ENCODE measurements around the gene CSNK1G3. TPM values are rescaled to one million over a fixed set of nuclear protein-coding genes. Genes with fewer than 3 reads are reported as not detected.

The CSNK1G3 gene
- total and polyA plus RNA-seq, 8 donors: 12.9 to 151 (median 20.3) TPM

DNA sequence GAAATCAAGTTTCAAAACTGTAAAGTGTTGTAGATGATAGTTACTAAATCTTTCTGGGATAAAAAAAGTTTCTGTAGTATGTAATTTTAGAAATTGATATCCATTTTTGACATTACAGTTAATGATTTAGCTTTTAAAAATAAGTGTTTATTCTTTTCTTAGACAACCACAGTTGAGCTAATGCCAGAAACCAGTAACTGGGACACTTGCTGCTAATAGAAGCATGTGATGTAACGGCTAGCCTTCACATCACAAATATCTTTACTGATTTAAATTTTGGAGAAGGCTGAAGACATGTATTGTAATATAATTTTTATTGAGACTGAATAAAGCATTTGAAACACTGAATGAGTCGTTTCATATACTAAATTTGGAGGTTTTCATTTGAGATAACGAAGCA, 18.8 kb downstream of the CSNK1G3 start:
- H3K4me3 ChIP-seq: no peak overlapping the region
- H3K27me3 ChIP-seq: no peaks in the 10 kb centered on the region
- no peak overlapping the region for H3K27ac ChIP-seq
- intact Hi-C loops (cut with DNase I; ENCODE audit: low total_unique reads): no loop called here
- DNase-seq: no peak
- H3K9me3 ChIP-seq: no peaks in the 10 kb centered on the region
- TF ChIP-seq POLR2A (IDR thresholded peaks at IDR 0.05) (no peak), POLR2AphosphoS5 (IDR thresholded peaks at IDR 0.05) (no peak), EP300 (IDR thresholded peaks at IDR 0.05) (no peak), CTCF (IDR thresholded peaks at IDR 0.05) (no peak)
- peaks cover 0 to 32% (median 16%) of the 10 kb centered on the region in 4 donors for H3K4me1 ChIP-seq
- WGBS, 5 donors: 72 to 87% (median 84%) methylated on average over 3 of the region's 3 CpGs
- no peaks in the 10 kb centered on the region for H3K36me3 ChIP-seq

GRCh38 chr5:123535648-123536047, 23.7 kb downstream of the CSNK1G3 start:
- no peak for TF ChIP-seq EP300 (IDR thresholded peaks at IDR 0.05)
- TF ChIP-seq POLR2A (IDR thresholded peaks at IDR 0.05): no peak
- TF ChIP-seq POLR2AphosphoS5 (IDR thresholded peaks at IDR 0.05): no peak
- no peak for TF ChIP-seq CTCF (IDR thresholded peaks at IDR 0.05)
- Histone ChIP-seq H3K4me3 (no peak overlapping the region), H3K9me3 (no peaks in the 10 kb centered on the region), H3K4me1 (peaks cover 0 to 27% (median 4%) of the 10 kb centered on the region in 4 donors), H3K36me3 (no peaks in the 10 kb centered on the region), H3K27me3 (no peaks in the 10 kb centered on the region), H3K27ac (no peak overlapping the region)
- WGBS, 5 donors: 80 to 93% (median 89%) methylated on average over 1 of the region's 1 CpG
- intact Hi-C loops (cut with DNase I; ENCODE audit: low total_unique reads): no loop called here
- DNase-seq: no peak

GRCh38 chr5:123537256-123537655, 25.3 kb downstream of the CSNK1G3 start:
- Histone ChIP-seq H3K4me3 (no peak overlapping the region), H3K27ac (no peak overlapping the region), H3K36me3 (no peaks in the 10 kb centered on the region), H3K9me3 (no peaks in the 10 kb centered on the region), H3K27me3 (no peaks in the 10 kb centered on the region), H3K4me1 (peaks cover 0 to 21% (median 2%) of the 10 kb centered on the region in 4 donors)
- DNase-seq: no peak
- WGBS, 5 donors: 95 to 100% (median 98%) methylated on average over 2 of the region's 2 CpGs
- TF ChIP-seq POLR2AphosphoS5 (IDR thresholded peaks at IDR 0.05): no peak
- no peak for TF ChIP-seq POLR2A (IDR thresholded peaks at IDR 0.05)
- no peak for TF ChIP-seq EP300 (IDR thresholded peaks at IDR 0.05)
- intact Hi-C loops (cut with DNase I; ENCODE audit: low total_unique reads): no loop called here

GRCh38 chr5:123537845-123538244, 25.9 kb downstream of the CSNK1G3 start:
- no peaks in the 10 kb centered on the region for H3K27me3 ChIP-seq
- WGBS, 5 donors: 75 to 85% (median 81%) methylated on average over 2 of the region's 2 CpGs
- no peak overlapping the region for H3K27ac ChIP-seq
- TF ChIP-seq POLR2A (IDR thresholded peaks at IDR 0.05) (no peak), POLR2AphosphoS5 (IDR thresholded peaks at IDR 0.05) (no peak), EP300 (IDR thresholded peaks at IDR 0.05) (no peak), CTCF (IDR thresholded peaks at IDR 0.05) (no peak)
- intact Hi-C loops (cut with DNase I; ENCODE audit: low total_unique reads): no loop called here
- peaks cover 0 to 26% (median 2%) of the 10 kb centered on the region in 4 donors for H3K4me1 ChIP-seq
- H3K36me3 ChIP-seq: no peaks in the 10 kb centered on the region
- no peaks in the 10 kb centered on the region for H3K9me3 ChIP-seq
- no peak overlapping the region for H3K4me3 ChIP-seq
- DNase-seq: no peak

DNA sequence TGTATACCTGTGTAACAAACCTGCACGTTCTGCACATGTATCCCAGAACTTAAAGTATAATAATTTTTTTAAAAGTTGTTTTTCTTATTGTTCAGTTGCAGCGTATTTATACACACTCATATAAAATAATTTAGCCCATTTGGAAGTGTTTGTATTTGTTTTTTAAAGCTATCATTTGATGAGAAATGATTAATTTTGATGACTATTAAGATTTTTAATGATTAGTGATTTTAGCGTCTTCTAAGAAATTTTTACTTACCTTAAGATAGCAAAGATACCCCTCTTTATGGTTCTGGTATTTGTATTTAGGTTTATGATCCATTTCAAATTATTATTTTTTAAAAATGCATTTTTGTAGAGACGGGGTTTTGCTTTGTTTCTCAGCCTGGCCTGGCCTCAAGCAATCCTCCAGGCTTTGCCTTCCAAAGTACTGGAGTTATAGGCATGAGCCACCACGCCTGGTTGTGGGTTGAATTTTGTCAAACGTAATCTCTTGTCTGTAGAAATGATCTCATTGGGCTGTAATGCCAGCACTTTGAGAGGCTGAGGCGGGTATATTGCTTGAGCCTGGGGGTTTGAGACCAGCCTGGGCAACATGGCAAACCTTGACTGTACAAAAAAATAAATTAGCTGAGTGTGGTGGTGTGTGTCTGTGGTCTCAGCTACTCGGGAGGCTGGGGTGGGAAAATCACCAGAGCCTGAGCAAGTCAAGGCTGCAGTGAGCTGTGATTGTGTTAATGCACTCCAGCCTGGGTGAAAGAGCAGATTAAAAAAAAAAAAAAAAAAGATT, 26.9 kb downstream of the CSNK1G3 start:
- Histone ChIP-seq H3K4me1 (peaks cover 0 to 36% (median 6%) of the 10 kb centered on the region in 4 donors), H3K27ac (no peak overlapping the region), H3K27me3 (no peaks in the 10 kb centered on the region), H3K9me3 (no peaks in the 10 kb centered on the region), H3K4me3 (no peak overlapping the region), H3K36me3 (no peaks in the 10 kb centered on the region)
- TF ChIP-seq POLR2AphosphoS5 (IDR thresholded peaks at IDR 0.05) (no peak), EP300 (IDR thresholded peaks at IDR 0.05) (no peak), POLR2A (IDR thresholded peaks at IDR 0.05) (no peak), CTCF (IDR thresholded peaks at IDR 0.05) (no peak)
- intact Hi-C loops (cut with DNase I; ENCODE audit: low total_unique reads): no loop called here
- peak in 1 of 2 donors; percentile 6 for DNase-seq
- WGBS, 5 donors: 81 to 84% (median 83%) methylated on average over 8 of the region's 8 CpGs
